Retinal pigment epithelial cell (primary cell): ENCODE results near the gene SPACA9.

Source experiments
- DNase-seq: peaks from one replicate; pipeline ENCODE4 v3.0.0-alpha.2; 2010; ENCODE audit warnings: low read depth
- H3K4me3 ChIP-seq: 2 replicates; pipeline ENCODE4 v1.5.1; 2011; ENCODE audit warnings: mild to moderate bottlenecking, low read length, control low read depth, moderate library complexity
- TF ChIP-seq, protein P1 (sequence below): conservative IDR thresholded peaks from 2 replicates; pipeline ENCODE4 v1.5.1; 2011; ENCODE audit warnings: low read depth, low read length, control low read depth, inconsistent platforms

Gene SPACA9

GRCh38 chr9:132937463-132937901, 58.8 kb downstream of the SPACA9 start:
- TF ChIP-seq, protein P1, sequence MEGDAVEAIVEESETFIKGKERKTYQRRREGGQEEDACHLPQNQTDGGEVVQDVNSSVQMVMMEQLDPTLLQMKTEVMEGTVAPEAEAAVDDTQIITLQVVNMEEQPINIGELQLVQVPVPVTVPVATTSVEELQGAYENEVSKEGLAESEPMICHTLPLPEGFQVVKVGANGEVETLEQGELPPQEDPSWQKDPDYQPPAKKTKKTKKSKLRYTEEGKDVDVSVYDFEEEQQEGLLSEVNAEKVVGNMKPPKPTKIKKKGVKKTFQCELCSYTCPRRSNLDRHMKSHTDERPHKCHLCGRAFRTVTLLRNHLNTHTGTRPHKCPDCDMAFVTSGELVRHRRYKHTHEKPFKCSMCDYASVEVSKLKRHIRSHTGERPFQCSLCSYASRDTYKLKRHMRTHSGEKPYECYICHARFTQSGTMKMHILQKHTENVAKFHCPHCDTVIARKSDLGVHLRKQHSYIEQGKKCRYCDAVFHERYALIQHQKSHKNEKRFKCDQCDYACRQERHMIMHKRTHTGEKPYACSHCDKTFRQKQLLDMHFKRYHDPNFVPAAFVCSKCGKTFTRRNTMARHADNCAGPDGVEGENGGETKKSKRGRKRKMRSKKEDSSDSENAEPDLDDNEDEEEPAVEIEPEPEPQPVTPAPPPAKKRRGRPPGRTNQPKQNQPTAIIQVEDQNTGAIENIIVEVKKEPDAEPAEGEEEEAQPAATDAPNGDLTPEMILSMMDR: no peak
- H3K4me3 ChIP-seq: no peak overlapping the region
- no peak for DNase-seq

DNA sequence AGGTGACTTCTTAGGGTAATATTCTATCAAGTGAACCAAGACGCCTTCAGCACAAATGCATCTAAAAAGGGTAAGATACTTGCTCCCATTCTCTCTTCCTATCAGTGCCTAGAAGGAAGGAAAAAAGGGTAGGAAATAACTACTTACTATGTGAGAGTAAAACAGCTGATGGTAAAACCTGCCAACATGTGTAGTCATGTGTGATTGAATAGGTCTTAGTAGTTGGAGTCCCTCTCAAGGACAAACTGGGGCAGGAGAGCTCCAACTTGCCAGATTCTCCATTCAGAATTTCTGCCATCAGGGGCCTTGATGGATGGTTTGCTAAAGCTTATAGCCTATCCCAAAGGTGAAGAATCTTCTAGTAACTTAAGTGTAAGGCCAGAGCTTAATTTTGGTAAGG, 60.5 kb downstream of the SPACA9 start:
- H3K4me3 ChIP-seq: no peak overlapping the region
- no peak for DNase-seq
- TF ChIP-seq, protein P1: no peak
